HFFc6 (cell line): ENCODE data around the gene PGM5. TPM values are rescaled to one million over a fixed set of nuclear protein-coding genes. Genes with fewer than 3 reads are reported as not detected.

Experiments used
- DNase-seq: peaks from one replicate; pipeline ENCODE4 v3.0.0-alpha.2; 2018
- H3K27ac Mint-ChIP-seq: 2 replicates; pipeline ENCODE4 v1.8.0; 2020; ENCODE audit warnings: mild to moderate bottlenecking, mixed read lengths
- H3K27me3 Mint-ChIP-seq: 2 replicates; pipeline ENCODE4 v1.8.0; 2021; ENCODE audit warnings: mild to moderate bottlenecking, moderate library complexity, mixed read lengths; ENCODE audit not compliant: insufficient read depth
- H3K36me3 Mint-ChIP-seq: 2 replicates; pipeline ENCODE4 v1.8.0; 2021; ENCODE audit warnings: low read depth, mixed read lengths
- H3K4me1 Mint-ChIP-seq: 2 replicates; pipeline ENCODE4 v1.8.0; 2020; ENCODE audit warnings: low read depth, mixed read lengths
- H3K4me3 Mint-ChIP-seq: 2 replicates; pipeline ENCODE4 v1.8.0; 2020; ENCODE audit warnings: mild to moderate bottlenecking, moderate library complexity, mixed read lengths
- H3K9me3 Mint-ChIP-seq: 2 replicates; pipeline ENCODE4 v1.8.0; 2020; ENCODE audit warnings: mild to moderate bottlenecking, mixed read lengths
- CTCF ChIP-seq: fragments of 200-600 bp; sonication (generic); IDR thresholded peaks from 2 replicates; pipeline ENCODE4 v1.5.0; 2021; ENCODE audit warnings: antibody characterized with exemption, mild to moderate bottlenecking
- total RNA-seq, 6 experiments: library from RNA; stranded (reverse); fragmentation: NEBNext Ultra II Directional; extraction: Animal tissue kit (Norgen Biotek cat#: 25700); gene quantifications; 2 replicates in 1 of 6; 3 replicates in 5 of 6; pipeline ENCODE4 v1.2.3, GENCODE V29; 2021

The PGM5 gene
- total RNA-seq, 6 experiments from 2014 or later, result 0.24 to 0.85 (median 0.35) TPM; not detected in 1

GRCh38 chr9:68418259-68418845, 61.9 kb downstream of the PGM5 start:
- TF ChIP-seq CTCF, result no peak
- Mint-ChIP-seq H3K4me1 (no peaks in the 10 kb centered on the region), H3K9me3 (peaks cover 7% of the 10 kb centered on the region), H3K4me3 (no peak overlapping the region), H3K27me3 (peaks cover 5% of the 10 kb centered on the region; the same call in 1 of the 2 replicates), H3K27ac (no peak overlapping the region), H3K36me3 (no peaks in the 10 kb centered on the region)
- DNase-seq, result no peak

- Mint-ChIP-seq H3K9me3 (peaks cover 11% of the 10 kb centered on the region), H3K27me3 (peaks cover 5% of the 10 kb centered on the region; the same call in 1 of the 2 replicates), H3K4me3 (no peak overlapping the region), H3K4me1 (no peaks in the 10 kb centered on the region), H3K36me3 (no peaks in the 10 kb centered on the region; the same call in 1 of the 2 replicates), H3K27ac (no peak overlapping the region)
- DNase-seq, result no peak
- TF ChIP-seq CTCF, result no peak
Observed at GRCh38 chr9:68419901-68420300, 63.5 kb downstream of the PGM5 start.

GRCh38 chr9:68426755-68427154, 70.3 kb downstream of the PGM5 start:
- H3K9me3 Mint-ChIP-seq, result peaks cover 26% of the 10 kb centered on the region
- DNase-seq, result no peak
- no peak overlapping the region for H3K27ac Mint-ChIP-seq
- no peaks in the 10 kb centered on the region; the same call in 1 of the 2 replicates for H3K27me3 Mint-ChIP-seq
- TF ChIP-seq CTCF, result no peak
- no peaks in the 10 kb centered on the region; the same call in 1 of the 2 replicates for H3K36me3 Mint-ChIP-seq
- no peak overlapping the region for H3K4me3 Mint-ChIP-seq
- H3K4me1 Mint-ChIP-seq, result no peaks in the 10 kb centered on the region

DNA sequence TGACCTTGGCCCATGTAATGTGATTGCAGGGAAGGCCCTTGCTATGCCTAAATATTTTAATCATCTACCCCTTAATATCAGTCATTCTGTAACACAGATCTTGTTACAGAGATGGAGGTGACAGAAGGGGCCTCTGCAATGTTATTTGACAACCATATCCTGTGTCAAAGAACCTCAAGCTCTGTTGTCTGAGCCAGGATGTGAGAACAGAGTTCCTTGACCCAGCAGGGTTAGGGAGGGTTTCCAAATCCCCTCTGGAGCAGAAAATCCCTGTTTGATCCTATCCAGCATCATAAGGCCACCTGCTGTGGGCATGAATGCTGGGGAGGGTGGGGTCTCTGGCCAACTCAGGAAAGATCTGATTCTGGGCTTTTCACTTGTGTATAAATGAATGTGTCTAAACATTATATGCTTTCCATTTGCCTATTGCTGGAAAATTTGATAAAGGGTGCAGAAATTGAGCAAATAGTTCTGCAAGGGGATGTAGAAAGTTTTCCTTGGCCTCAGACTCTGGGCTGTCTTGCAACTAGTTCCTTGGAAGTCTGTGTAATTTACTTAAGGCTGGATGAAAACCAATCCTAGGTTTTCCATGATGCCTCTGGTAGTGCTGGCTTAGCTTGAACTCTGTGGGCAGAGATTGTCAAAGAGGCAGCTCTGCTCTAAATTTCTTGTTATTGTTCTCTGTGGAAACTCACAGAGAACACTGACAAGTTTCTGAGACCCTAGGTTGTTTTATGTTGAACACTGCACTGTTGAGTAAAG, 71.0 kb downstream of the PGM5 start:
- Mint-ChIP-seq H3K9me3 (peaks cover 26% of the 10 kb centered on the region), H3K4me3 (no peak overlapping the region), H3K27ac (no peak overlapping the region), H3K4me1 (no peaks in the 10 kb centered on the region), H3K36me3 (no peaks in the 10 kb centered on the region; the same call in 1 of the 2 replicates), H3K27me3 (no peaks in the 10 kb centered on the region; the same call in 1 of the 2 replicates)
- TF ChIP-seq CTCF, result no peak
- no peak for DNase-seq

DNA sequence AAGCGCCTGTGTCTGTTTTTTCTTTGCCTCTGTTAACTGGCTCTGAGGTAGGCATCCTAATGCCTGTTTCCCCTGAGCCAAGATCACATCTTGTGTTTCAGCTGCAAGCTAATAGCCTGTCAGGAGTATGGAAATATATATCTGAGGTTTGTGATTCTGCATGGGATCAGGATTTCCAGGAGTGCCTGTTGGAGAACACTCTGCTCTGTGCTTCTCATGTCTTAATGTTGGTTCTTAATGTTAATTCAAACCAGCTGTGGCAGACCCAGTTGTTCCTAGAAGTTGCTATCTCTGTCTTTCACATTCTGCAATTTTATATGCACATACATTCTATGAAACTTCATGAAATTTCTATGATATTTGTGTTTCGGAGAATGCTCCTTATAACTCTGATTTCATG, 72.1 kb downstream of the PGM5 start:
- no peak for TF ChIP-seq CTCF
- no peak for DNase-seq
- Mint-ChIP-seq H3K9me3 (peaks cover 29% of the 10 kb centered on the region), H3K4me3 (no peak overlapping the region), H3K27me3 (no peaks in the 10 kb centered on the region; the same call in 1 of the 2 replicates), H3K27ac (no peak overlapping the region), H3K4me1 (no peaks in the 10 kb centered on the region), H3K36me3 (no peaks in the 10 kb centered on the region; the same call in 1 of the 2 replicates)
